Adrenal gland (tissue), 12 donors: Measurements from ENCODE around the gene MMP21. TPM values are rescaled to one million over a fixed set of nuclear protein-coding genes. Genes with fewer than 3 reads are reported as not detected.

Experiments
- DNase-seq, 7 donors: peaks; one replicate each; pipeline ENCODE4 v3.0.0-alpha.2; 2019 to 2020
- H3K27ac ChIP-seq, 5 donors: fragments of 200-600 bp; sonication (generic) in 4 of 5; 1 replicate in 3 of 5; 2 replicates in 2 of 5; pipeline versions ENCODE4 v1.5.1 to v1.8.0; 2016 to 2020; ENCODE audit warnings: mild to moderate bottlenecking in 1 of 5
- H3K27me3 ChIP-seq: fragments of 200-600 bp; 2 replicates; pipeline ENCODE4 v1.8.0; 2021
- H3K36me3 ChIP-seq, 2 donors: fragments of 200-600 bp; replicated peaks in 1 of 2; 1 replicate in 1 of 2; 2 replicates in 1 of 2; pipeline versions ENCODE4 v1.5.1 to v1.8.0; 2018 to 2022
- H3K4me1 ChIP-seq, 2 donors: fragments of 200-600 bp; replicated peaks in 1 of 2; 1 replicate in 1 of 2; 2 replicates in 1 of 2; pipeline versions ENCODE4 v1.5.1 to v1.8.0; 2018 to 2021
- H3K4me3 ChIP-seq, 4 donors: fragments of 200-600 bp; sonication (generic) in 3 of 4; one replicate each; pipeline ENCODE4 v1.5.1; 2016 to 2018
- H3K9me3 ChIP-seq, 3 donors: fragments of 200-600 bp; sonication (generic) in 1 of 3; replicated peaks in 1 of 3; 1 replicate in 2 of 3; 2 replicates in 1 of 3; pipeline versions ENCODE4 v1.5.1 to v1.8.0; 2016 to 2021
- POLR2A ChIP-seq, 2 donors: fragments of 450-650 bp; IDR thresholded peaks; one replicate each; pipeline ENCODE4 v1.6.1; 2017; ENCODE audit warnings: antibody characterized with exemption in 2 of 2, mild to moderate bottlenecking in 2 of 2, moderate library complexity in 1 of 2
- WGBS, 4 donors: extraction: QIAGEN DNeasy Blood & Tissue Kit in 2 of 4; methylation state at CpG; one replicate each; pipeline versions ENCODE4 v1.1.5 to v1.1.7; 2013 to 2017; 5-methylcytosine and 5-hydroxymethylcytosine counted together
- intact Hi-C, 2 donors: fragments of 100-400 bp; cut with DNase I; formaldehyde crosslinking; loops; one replicate each; pipeline versions ENCODE4 v1.14.1 to v1.15.0; 2022 to 2023
- polyA plus RNA-seq, 3 donors: library from polyadenylated mRNA; stranded (reverse); fragments of 200-250 nt in 2 of 3; fragments of 350-450 nt in 1 of 3; fragmentation: Illumina TruSeq in 1 of 3; extraction: RNeasy Lipid Tissue Mini Kit (QIAGEN cat#74804) in 1 of 3; gene quantifications; one replicate each; pipeline ENCODE4 v1.2.3, GENCODE V29; 2013 to 2014
- total RNA-seq, 9 donors: library from RNA; depleted of rRNA in 4 of 9; stranded (reverse); fragments of >200 nt in 4 of 9; fragments of 120-200 nt in 1 of 9; fragmentation: NEBNext Ultra II Directional in 1 of 9; extraction: Animal tissue kit (Norgen Biotek cat#: 25700) in 1 of 9; gene quantifications; one replicate each; pipeline versions ENCODE4 v1.1.0 to v1.2.4, GENCODE V29; 2013 to 2023
- TF ChIP-seq, protein P1 (sequence below), 6 experiments: fragments of 450-650 bp in 4 of 6; fragments of 200-600 bp in 2 of 6; sonication (generic) in 1 of 6; IDR thresholded peaks; 1 replicate in 5 of 6; 2 replicates in 1 of 6; pipeline versions ENCODE4 v1.5.1 to v1.8.0; 2016 to 2021; ENCODE audit warnings: antibody characterized with exemption in 6 of 6, mild to moderate bottlenecking in 2 of 6, moderate library complexity in 1 of 6
- donor health status: healthy with polysubstance abuse.
- donor health status: Bipolar disorder and iron deficiency.
- donor health status: DM: yes; HTN: yes; CAD: no.
- donor health status: DM: no; HTN: no; CAD: no.
- donor health status: DM: no; HTN: no; CAD: no.
- donor health status: DM: yes; HTN: yes; CAD: no.

Gene MMP21
- total and polyA plus RNA-seq, 12 donors = 0.11 to 0.27 (median 0.24) TPM; not detected in 7

GRCh38 chr10:125783408-125783807, 7.8 kb upstream of the MMP21 start:
- peak in 1 of 7 donors; percentile 3 for DNase-seq
- Histone ChIP-seq H3K27ac (no peak overlapping the region), H3K9me3 (no peaks in the 10 kb centered on the region), H3K36me3 (peaks cover 0 to 6% of the 10 kb centered on the region in 2 donors), H3K4me3 (no peak overlapping the region), H3K4me1 (no peaks in the 10 kb centered on the region), H3K27me3 (no peaks in the 10 kb centered on the region)
- intact Hi-C loops = no loop called here
- WGBS, 4 donors = 89 to 95% (median 91%) methylated on average over 7 of the region's 7 CpGs
- TF ChIP-seq POLR2A (IDR thresholded peaks at IDR 0.05) = no peak
- TF ChIP-seq, protein P1, sequence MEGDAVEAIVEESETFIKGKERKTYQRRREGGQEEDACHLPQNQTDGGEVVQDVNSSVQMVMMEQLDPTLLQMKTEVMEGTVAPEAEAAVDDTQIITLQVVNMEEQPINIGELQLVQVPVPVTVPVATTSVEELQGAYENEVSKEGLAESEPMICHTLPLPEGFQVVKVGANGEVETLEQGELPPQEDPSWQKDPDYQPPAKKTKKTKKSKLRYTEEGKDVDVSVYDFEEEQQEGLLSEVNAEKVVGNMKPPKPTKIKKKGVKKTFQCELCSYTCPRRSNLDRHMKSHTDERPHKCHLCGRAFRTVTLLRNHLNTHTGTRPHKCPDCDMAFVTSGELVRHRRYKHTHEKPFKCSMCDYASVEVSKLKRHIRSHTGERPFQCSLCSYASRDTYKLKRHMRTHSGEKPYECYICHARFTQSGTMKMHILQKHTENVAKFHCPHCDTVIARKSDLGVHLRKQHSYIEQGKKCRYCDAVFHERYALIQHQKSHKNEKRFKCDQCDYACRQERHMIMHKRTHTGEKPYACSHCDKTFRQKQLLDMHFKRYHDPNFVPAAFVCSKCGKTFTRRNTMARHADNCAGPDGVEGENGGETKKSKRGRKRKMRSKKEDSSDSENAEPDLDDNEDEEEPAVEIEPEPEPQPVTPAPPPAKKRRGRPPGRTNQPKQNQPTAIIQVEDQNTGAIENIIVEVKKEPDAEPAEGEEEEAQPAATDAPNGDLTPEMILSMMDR (IDR thresholded peaks at IDR 0.05) = no peak

- no peaks in the 10 kb centered on the region for H3K4me1 ChIP-seq
- intact Hi-C loops = no loop called here
- 89 to 93% (median 91%) methylated on average over 11 of the region's 11 CpGs for WGBS, 4 donors
- no peaks in the 10 kb centered on the region for H3K27me3 ChIP-seq
- no peak overlapping the region for H3K27ac ChIP-seq
- no peaks in the 10 kb centered on the region for H3K36me3 ChIP-seq
- TF ChIP-seq, protein P1 (IDR thresholded peaks at IDR 0.05) = no peak
- TF ChIP-seq POLR2A (IDR thresholded peaks at IDR 0.05) = no peak
- DNase-seq = no peak
- no peaks in the 10 kb centered on the region for H3K9me3 ChIP-seq
- H3K4me3 ChIP-seq = no peak overlapping the region
These were observed 7.0 kb upstream of the MMP21 start for GRCh38 chr10:125782616-125783015.

GRCh38 chr10:125782054-125782453, 6.4 kb upstream of the MMP21 start:
- Histone ChIP-seq H3K36me3 (no peaks in the 10 kb centered on the region), H3K4me3 (no peak overlapping the region), H3K9me3 (no peaks in the 10 kb centered on the region), H3K27me3 (no peaks in the 10 kb centered on the region), H3K27ac (no peak overlapping the region), H3K4me1 (no peaks in the 10 kb centered on the region)
- intact Hi-C loops = no loop called here
- TF ChIP-seq, protein P1 (IDR thresholded peaks at IDR 0.05) = no peak
- TF ChIP-seq POLR2A (IDR thresholded peaks at IDR 0.05) = no peak
- DNase-seq = peak in 1 of 7 donors; percentile 28
- 84 to 93% (median 86%) methylated on average over 10 to 11 of the region's 11 CpGs for WGBS, 4 donors

DNA sequence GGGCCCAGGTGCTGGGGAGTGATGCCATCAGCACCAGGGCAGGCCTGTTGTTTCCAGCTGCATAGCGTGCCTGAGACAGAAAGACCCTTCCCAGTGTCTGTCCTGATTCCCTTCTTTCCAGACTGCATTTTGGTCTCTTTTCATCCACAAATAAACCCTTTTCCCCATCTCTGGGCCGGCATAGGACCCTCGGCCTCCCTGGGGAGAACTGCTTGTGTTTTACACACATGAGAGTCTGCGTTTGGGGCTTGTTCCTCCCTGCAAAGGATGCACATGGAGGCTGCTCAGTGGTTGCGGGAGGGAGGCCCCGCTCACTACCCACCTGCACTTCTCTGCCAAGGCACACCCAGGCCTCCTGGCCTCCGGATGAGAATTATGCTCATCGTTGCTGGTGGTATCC, 5.8 kb upstream of the MMP21 start:
- Histone ChIP-seq H3K27me3 (no peaks in the 10 kb centered on the region), H3K36me3 (no peaks in the 10 kb centered on the region), H3K4me3 (no peak overlapping the region), H3K9me3 (no peaks in the 10 kb centered on the region), H3K4me1 (no peaks in the 10 kb centered on the region), H3K27ac (no peak overlapping the region)
- peak in 1 of 7 donors; percentile 21 for DNase-seq
- intact Hi-C loops = no loop called here
- 94 to 95% (median 95%) methylated on average over 4 to 8 of the region's 8 CpGs for WGBS, 4 donors
- TF ChIP-seq, protein P1 (IDR thresholded peaks at IDR 0.05) = no peak
- TF ChIP-seq POLR2A (IDR thresholded peaks at IDR 0.05) = no peak
